T47D (cell line): ENCODE data around the gene MIPEP.

Experiments
- DNase-seq, 2 experiments: peaks; one replicate each; pipeline versions ENCODE4 v3.0.0 to v3.0.0-alpha.2; 2011 to 2012; ENCODE audit warnings: low read depth in 1 of 2, low spot score in 1 of 2
- JUND ChIP-seq: IDR thresholded peaks from 2 replicates; pipeline ENCODE4 v1.6.1; 2012; ENCODE audit warnings: low read depth
- in situ Hi-C: cut with HindIII; loops from 2 replicates; pipeline ENCODE4 v1.10.0; 2016; ENCODE audit warnings: low sequenced_read_pairs, low pct_unique_long_range_greater_than_20kb

MIPEP gene

GRCh38 chr13:23806874-23807526 lies 82.2 kb downstream of the MIPEP start:
- in situ Hi-C loops = no loop called here
- DNase-seq = no peak
- no peak for TF ChIP-seq JUND

- TF ChIP-seq JUND = no peak
- in situ Hi-C loops = no loop called here
- DNase-seq = no peak
Observed at GRCh38 chr13:23805821-23806220, 83.4 kb downstream of the MIPEP start.

- no peak for TF ChIP-seq JUND
- in situ Hi-C loops = no loop called here
- no peak for DNase-seq
Observed at GRCh38 chr13:23805122-23805521, 84.1 kb downstream of the MIPEP start.

- no peak for TF ChIP-seq JUND
- no peak for DNase-seq
- in situ Hi-C loops = no loop called here
Observed at GRCh38 chr13:23804166-23804565, 85.0 kb downstream of the MIPEP start.

- in situ Hi-C loops = no loop called here
- DNase-seq = no peak
- no peak for TF ChIP-seq JUND
Observed at GRCh38 chr13:23801141-23801540, 88.1 kb downstream of the MIPEP start.

- in situ Hi-C loops = no loop called here
- TF ChIP-seq JUND = no peak
- no peak for DNase-seq
Observed at GRCh38 chr13:23799945-23800344, 89.3 kb downstream of the MIPEP start.

GRCh38 chr13:23797276-23797903 lies 91.8 kb downstream of the MIPEP start:
- TF ChIP-seq JUND = no peak
- DNase-seq = no peak
- in situ Hi-C loops = no loop called here

GRCh38 chr13:23796551-23796950 lies 92.6 kb downstream of the MIPEP start:
- DNase-seq = peak in 1 of 2 experiments; percentile 6
- in situ Hi-C loops = no loop called here
- TF ChIP-seq JUND = no peak

- DNase-seq = no peak
- TF ChIP-seq JUND = no peak
- in situ Hi-C loops = no loop called here
Observed at GRCh38 chr13:23794267-23795161, 94.7 kb downstream of the MIPEP start.

GRCh38 chr13:23793711-23794110 lies 95.5 kb downstream of the MIPEP start:
- DNase-seq = no peak
- TF ChIP-seq JUND = no peak
- in situ Hi-C loops = no loop called here

- in situ Hi-C loops = no loop called here
Observed at GRCh38 chr13:23792680-23793079, 96.5 kb downstream of the MIPEP start.

GRCh38 chr13:23790577-23791170 lies 98.5 kb downstream of the MIPEP start:
- in situ Hi-C loops = no loop called here
- no peak for TF ChIP-seq JUND

More at GRCh38 chr13:23792680-23793079, 96.5 kb downstream of the MIPEP start:
- DNase-seq = no peak
- TF ChIP-seq JUND = no peak

More at GRCh38 chr13:23790577-23791170, 98.5 kb downstream of the MIPEP start:
- no peak for DNase-seq
